Panc1 (cell line): Measurements from ENCODE around the gene GRID2. TPM values are rescaled to one million over a fixed set of nuclear protein-coding genes. Genes with fewer than 3 reads are reported as not detected.

ENCODE experiments used
- ATAC-seq: fragments of 200-7000 bp; cut with Tn5 transposase; 2 replicates; pipeline ENCODE4 v1.9.1; 2020; ENCODE audit warnings: mild to moderate bottlenecking, moderate library complexity
- BruUV-seq: library from RNA; stranded (reverse); fragments of 400-500 nt; replicated peaks from 2 replicates; lab custom pipeline; 2021; lab: Mats Ljungman, UMichigan
- CTCF ChIA-PET: fragments of 300-600 bp; sonication (Branson Sonifier 250); formaldehyde crosslinking; loops from one replicate; lab custom pipeline; 2022; ENCODE audit warnings: antibody characterized with exemption; lab: Charles Lee
- POLR2A ChIA-PET: fragments of 300-600 bp; sonication (Branson Sonifier 250); formaldehyde crosslinking; loops from one replicate; lab custom pipeline; 2022; ENCODE audit warnings: antibody characterized with exemption; lab: Charles Lee
- DNase-seq: peaks from one replicate; pipeline ENCODE4 v3.0.0-alpha.2; 2010; ENCODE audit warnings: low read depth, low spot score
- H3K27ac ChIP-seq: 2 replicates; pipeline ENCODE4 v1.5.1; 2011; ENCODE audit warnings: mild to moderate bottlenecking, low read length, inconsistent platforms
- H3K27me3 ChIP-seq: fragments of 200-500 bp; sonication (Bioruptor generic); 2 replicates; pipeline ENCODE4 v1.6.0; 2014; ENCODE audit warnings: low read length, inconsistent platforms; ENCODE audit not compliant: control insufficient read depth, insufficient read depth
- H3K36me3 ChIP-seq: fragments of 200-500 bp; sonication (Bioruptor generic); 2 replicates; pipeline ENCODE4 v1.5.1; 2014; ENCODE audit warnings: inconsistent platforms, mild to moderate bottlenecking, low read length, moderate library complexity; ENCODE audit not compliant: control insufficient read depth, insufficient read depth
- H3K4me1 ChIP-seq: 2 replicates; pipeline ENCODE4 v1.5.1; 2011; ENCODE audit warnings: inconsistent platforms, mild to moderate bottlenecking, low read length, moderate library complexity; ENCODE audit not compliant: control insufficient read depth, insufficient read depth
- H3K4me3 ChIP-seq, 2 experiments: 2 replicates each; pipeline ENCODE4 v1.5.1; 2011 to 2012; ENCODE audit warnings: low read depth in 2 of 2, low read length in 2 of 2, mild to moderate bottlenecking in 2 of 2, inconsistent platforms in 1 of 2, moderate library complexity in 1 of 2
- H3K9me3 ChIP-seq: fragments of 200-500 bp; sonication (Bioruptor generic); 2 replicates; pipeline ENCODE4 v1.5.1; 2014; ENCODE audit warnings: low read depth, mild to moderate bottlenecking, inconsistent platforms, low read length, moderate library complexity; ENCODE audit not compliant: control insufficient read depth, insufficient read depth
- POLR2AphosphoS5 ChIP-seq: IDR thresholded peaks from 2 replicates; pipeline ENCODE4 v1.6.1; 2012; ENCODE audit warnings: mild to moderate bottlenecking, low read depth, low read length, moderate library complexity
- SIN3A ChIP-seq: IDR thresholded peaks from 2 replicates; pipeline ENCODE4 v1.6.1; 2012; ENCODE audit warnings: low read depth, mild to moderate bottlenecking, low read length, moderate library complexity, borderline replicate concordance; ENCODE audit not compliant: insufficient read depth
- TCF7L2 ChIP-seq: IDR thresholded peaks from 2 replicates; pipeline ENCODE4 v1.6.1; 2011; ENCODE audit warnings: mild to moderate bottlenecking, low read depth, low read length, inconsistent platforms
- in situ Hi-C: cut with HindIII; loops from 2 replicates; pipeline ENCODE4 v1.10.0; 2016; ENCODE audit warnings: low sequenced_read_pairs, low pct_unique_long_range_greater_than_20kb
- intact Hi-C: fragments of 100-400 bp; cut with micrococcal nuclease; formaldehyde crosslinking; loops from one replicate; pipeline ENCODE4 v1.10.0; 2022; ENCODE audit not compliant: unreplicated experiment
- total RNA-seq: library from RNA; stranded (reverse); gene quantifications from one replicate; pipeline ENCODE4 v1.2.1, GENCODE V29; 2021; ENCODE audit not compliant: unreplicated experiment
- TF ChIP-seq, protein P1 (sequence below): fragments of 450-650 bp; IDR thresholded peaks from 2 replicates; pipeline ENCODE4 v1.5.1; 2017; ENCODE audit warnings: mild to moderate bottlenecking
- TF ChIP-seq, protein P2 (sequence below), 2 experiments: IDR thresholded peaks; 2 replicates each; pipeline ENCODE4 v1.6.1; 2011 to 2012; ENCODE audit warnings: low read depth in 2 of 2, control low read depth in 1 of 2, low read length in 1 of 2, mild to moderate bottlenecking in 1 of 2, moderate library complexity in 1 of 2; ENCODE audit not compliant: insufficient read depth in 1 of 2

The GRID2 gene
- total RNA-seq, 1 experiment from 2014 or later: 0.08 TPM

GRCh38 chr4:93072292-93072691 lies 768.5 kb downstream of the GRID2 start:
- H3K36me3 ChIP-seq: no peaks in the 10 kb centered on the region; the same call in 1 of the 2 replicates
- H3K9me3 ChIP-seq: no peaks in the 10 kb centered on the region
- H3K27ac ChIP-seq: no peak overlapping the region
- DNase-seq (no peak), ATAC-seq (no peak)
- no peaks in the 10 kb centered on the region for H3K4me1 ChIP-seq
- TF ChIP-seq, protein P1, sequence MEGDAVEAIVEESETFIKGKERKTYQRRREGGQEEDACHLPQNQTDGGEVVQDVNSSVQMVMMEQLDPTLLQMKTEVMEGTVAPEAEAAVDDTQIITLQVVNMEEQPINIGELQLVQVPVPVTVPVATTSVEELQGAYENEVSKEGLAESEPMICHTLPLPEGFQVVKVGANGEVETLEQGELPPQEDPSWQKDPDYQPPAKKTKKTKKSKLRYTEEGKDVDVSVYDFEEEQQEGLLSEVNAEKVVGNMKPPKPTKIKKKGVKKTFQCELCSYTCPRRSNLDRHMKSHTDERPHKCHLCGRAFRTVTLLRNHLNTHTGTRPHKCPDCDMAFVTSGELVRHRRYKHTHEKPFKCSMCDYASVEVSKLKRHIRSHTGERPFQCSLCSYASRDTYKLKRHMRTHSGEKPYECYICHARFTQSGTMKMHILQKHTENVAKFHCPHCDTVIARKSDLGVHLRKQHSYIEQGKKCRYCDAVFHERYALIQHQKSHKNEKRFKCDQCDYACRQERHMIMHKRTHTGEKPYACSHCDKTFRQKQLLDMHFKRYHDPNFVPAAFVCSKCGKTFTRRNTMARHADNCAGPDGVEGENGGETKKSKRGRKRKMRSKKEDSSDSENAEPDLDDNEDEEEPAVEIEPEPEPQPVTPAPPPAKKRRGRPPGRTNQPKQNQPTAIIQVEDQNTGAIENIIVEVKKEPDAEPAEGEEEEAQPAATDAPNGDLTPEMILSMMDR: no peak
- TF ChIP-seq TCF7L2 (no peak), POLR2AphosphoS5 (no peak), SIN3A (no peak)
- TF ChIP-seq, protein P2, sequence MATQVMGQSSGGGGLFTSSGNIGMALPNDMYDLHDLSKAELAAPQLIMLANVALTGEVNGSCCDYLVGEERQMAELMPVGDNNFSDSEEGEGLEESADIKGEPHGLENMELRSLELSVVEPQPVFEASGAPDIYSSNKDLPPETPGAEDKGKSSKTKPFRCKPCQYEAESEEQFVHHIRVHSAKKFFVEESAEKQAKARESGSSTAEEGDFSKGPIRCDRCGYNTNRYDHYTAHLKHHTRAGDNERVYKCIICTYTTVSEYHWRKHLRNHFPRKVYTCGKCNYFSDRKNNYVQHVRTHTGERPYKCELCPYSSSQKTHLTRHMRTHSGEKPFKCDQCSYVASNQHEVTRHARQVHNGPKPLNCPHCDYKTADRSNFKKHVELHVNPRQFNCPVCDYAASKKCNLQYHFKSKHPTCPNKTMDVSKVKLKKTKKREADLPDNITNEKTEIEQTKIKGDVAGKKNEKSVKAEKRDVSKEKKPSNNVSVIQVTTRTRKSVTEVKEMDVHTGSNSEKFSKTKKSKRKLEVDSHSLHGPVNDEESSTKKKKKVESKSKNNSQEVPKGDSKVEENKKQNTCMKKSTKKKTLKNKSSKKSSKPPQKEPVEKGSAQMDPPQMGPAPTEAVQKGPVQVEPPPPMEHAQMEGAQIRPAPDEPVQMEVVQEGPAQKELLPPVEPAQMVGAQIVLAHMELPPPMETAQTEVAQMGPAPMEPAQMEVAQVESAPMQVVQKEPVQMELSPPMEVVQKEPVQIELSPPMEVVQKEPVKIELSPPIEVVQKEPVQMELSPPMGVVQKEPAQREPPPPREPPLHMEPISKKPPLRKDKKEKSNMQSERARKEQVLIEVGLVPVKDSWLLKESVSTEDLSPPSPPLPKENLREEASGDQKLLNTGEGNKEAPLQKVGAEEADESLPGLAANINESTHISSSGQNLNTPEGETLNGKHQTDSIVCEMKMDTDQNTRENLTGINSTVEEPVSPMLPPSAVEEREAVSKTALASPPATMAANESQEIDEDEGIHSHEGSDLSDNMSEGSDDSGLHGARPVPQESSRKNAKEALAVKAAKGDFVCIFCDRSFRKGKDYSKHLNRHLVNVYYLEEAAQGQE (IDR thresholded peaks at IDR 0.05; ENCODE audit: insufficient read depth in 1 of 2, low read depth in 2 of 2, low read length in 1 of 2): no peak
- in situ Hi-C loops (no loop called here), intact Hi-C loops (no loop called here)
- H3K4me3 ChIP-seq: no peak overlapping the region
- ChIA-PET CTCF (no interaction called here), POLR2A (no interaction called here)
- no TSS peak for BruUV-seq
- H3K27me3 ChIP-seq: no peaks in the 10 kb centered on the region

DNA sequence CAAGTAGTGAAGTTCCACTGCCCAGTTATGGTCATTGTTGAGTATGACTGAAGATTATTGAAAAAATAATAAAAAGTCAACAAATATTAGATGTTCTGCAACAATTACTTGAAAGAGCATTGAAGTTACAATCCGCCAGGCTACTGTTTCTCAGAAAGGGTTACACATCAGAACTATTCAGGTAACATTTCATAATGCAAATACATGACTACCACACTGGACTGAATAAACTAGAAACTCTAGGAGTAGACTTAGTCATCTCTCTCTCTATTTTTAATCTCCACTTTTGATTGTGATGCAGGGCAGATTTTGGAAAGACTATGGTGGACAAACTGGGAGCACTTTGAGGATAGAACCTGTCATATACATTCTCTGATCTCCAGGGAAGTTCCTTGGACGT lies 776.5 kb downstream of the GRID2 start:
- BruUV-seq: no TSS peak
- intact Hi-C loops: no loop called here
- in situ Hi-C loops: no loop called here
- TF ChIP-seq, protein P2 (IDR thresholded peaks at IDR 0.05; ENCODE audit: insufficient read depth in 1 of 2, low read depth in 2 of 2, low read length in 1 of 2): no peak
- TF ChIP-seq TCF7L2 (no peak), POLR2AphosphoS5 (no peak), SIN3A (no peak)
- TF ChIP-seq, protein P1: no peak
- H3K4me1 ChIP-seq: no peaks in the 10 kb centered on the region
- DNase-seq (no peak), ATAC-seq (no peak)
- no peaks in the 10 kb centered on the region for H3K27me3 ChIP-seq
- no peaks in the 10 kb centered on the region for H3K36me3 ChIP-seq
- H3K27ac ChIP-seq: no peak overlapping the region
- no peaks in the 10 kb centered on the region for H3K9me3 ChIP-seq
- ChIA-PET POLR2A (no interaction called here), CTCF (no interaction called here)
- no peak overlapping the region for H3K4me3 ChIP-seq
